KMS-11 (cell line): ENCODE measurements around the gene MACROH2A1.

Experiments
- H2AFZ ChIP-seq: fragments of 200-600 bp; sonication (generic); 2 replicates; pipeline ENCODE4 v1.6.1; 2016; ENCODE audit warnings: antibody characterized with exemption, mixed run types, low read depth
- H3K27ac ChIP-seq: fragments of 200-600 bp; sonication (generic); 2 replicates; pipeline ENCODE4 v1.6.1; 2016; ENCODE audit warnings: mild to moderate bottlenecking, mixed run types
- H3K27me3 ChIP-seq: fragments of 200-600 bp; sonication (generic); 2 replicates; pipeline ENCODE4 v1.6.1; 2017; ENCODE audit warnings: mild to moderate bottlenecking, low read depth, mixed run types, moderate library complexity; ENCODE audit not compliant: insufficient read depth
- H3K36me3 ChIP-seq: fragments of 200-600 bp; sonication (generic); 2 replicates; pipeline ENCODE4 v1.6.1; 2017; ENCODE audit warnings: mild to moderate bottlenecking, mixed run types; ENCODE audit not compliant: insufficient read depth
- H3K4me1 ChIP-seq: fragments of 200-600 bp; sonication (generic); 2 replicates; pipeline ENCODE4 v1.6.1; 2016; ENCODE audit warnings: mild to moderate bottlenecking, low read depth, mixed run types; ENCODE audit not compliant: poor library complexity, severe bottlenecking
- H3K4me2 ChIP-seq: fragments of 200-600 bp; sonication (generic); 2 replicates; pipeline ENCODE4 v1.7.0; 2016; ENCODE audit warnings: mild to moderate bottlenecking, mixed run types
- H3K4me3 ChIP-seq: fragments of 200-600 bp; sonication (generic); IDR thresholded peaks from 2 replicates; pipeline ENCODE4 v1.6.1; 2017; ENCODE audit warnings: low read depth, low read length, mixed read lengths; ENCODE audit not compliant: insufficient read depth
- H3K79me2 ChIP-seq: fragments of 200-600 bp; sonication (generic); 2 replicates; pipeline ENCODE4 v1.6.1; 2016; ENCODE audit warnings: low read depth, mixed run types; ENCODE audit not compliant: insufficient read depth
- H3K9ac ChIP-seq: fragments of 200-600 bp; sonication (generic); 2 replicates; pipeline ENCODE4 v1.6.1; 2016; ENCODE audit warnings: mild to moderate bottlenecking, mixed run types
- H4K20me1 ChIP-seq: fragments of 200-600 bp; sonication (generic); 2 replicates; pipeline ENCODE4 v1.6.1; 2016; ENCODE audit warnings: mild to moderate bottlenecking, mixed run types; ENCODE audit not compliant: insufficient read depth
- CTCF ChIP-seq: fragments of 200-600 bp; sonication (generic); conservative IDR thresholded peaks from 2 replicates; pipeline ENCODE4 v1.6.1; 2017; ENCODE audit warnings: low read depth, mild to moderate bottlenecking, antibody characterized with exemption, low read length, moderate library complexity, mixed read lengths

The MACROH2A1 gene

GRCh38 chr5:135437422-135437795 lies 38.4 kb upstream of the MACROH2A1 start:
- Histone ChIP-seq H3K27ac (no peak overlapping the region), H3K4me2 (no peak overlapping the region), H3K9ac (no peak overlapping the region), H3K4me1 (no peaks in the 10 kb centered on the region), H3K79me2 (no peaks in the 10 kb centered on the region), H3K4me3 (no peak overlapping the region), H3K36me3 (no peaks in the 10 kb centered on the region), H4K20me1 (no peaks in the 10 kb centered on the region), H2AFZ (no peak overlapping the region), H3K27me3 (no peaks in the 10 kb centered on the region)
- no peak for TF ChIP-seq CTCF

- H4K20me1 ChIP-seq, result no peaks in the 10 kb centered on the region
- TF ChIP-seq CTCF, result no peak
- H3K9ac ChIP-seq, result no peak overlapping the region
- no peak overlapping the region for H3K4me3 ChIP-seq
- no peaks in the 10 kb centered on the region for H3K79me2 ChIP-seq
- no peaks in the 10 kb centered on the region for H3K27me3 ChIP-seq
- no peaks in the 10 kb centered on the region for H3K36me3 ChIP-seq
- H2AFZ ChIP-seq, result no peak overlapping the region
- no peak overlapping the region for H3K27ac ChIP-seq
- H3K4me2 ChIP-seq, result no peak overlapping the region
- H3K4me1 ChIP-seq, result no peaks in the 10 kb centered on the region
These were observed 38.0 kb upstream of the MACROH2A1 start for GRCh38 chr5:135436951-135437418.

- no peaks in the 10 kb centered on the region for H3K79me2 ChIP-seq
- no peak overlapping the region for H3K27ac ChIP-seq
- no peak overlapping the region for H2AFZ ChIP-seq
- H3K9ac ChIP-seq, result no peak overlapping the region
- no peaks in the 10 kb centered on the region for H3K4me1 ChIP-seq
- H3K27me3 ChIP-seq, result no peaks in the 10 kb centered on the region
- no peaks in the 10 kb centered on the region for H4K20me1 ChIP-seq
- no peak overlapping the region for H3K4me2 ChIP-seq
- TF ChIP-seq CTCF, result no peak
- H3K36me3 ChIP-seq, result no peaks in the 10 kb centered on the region
- no peak overlapping the region for H3K4me3 ChIP-seq
These were observed 36.7 kb upstream of the MACROH2A1 start for GRCh38 chr5:135435467-135436330.

GRCh38 chr5:135434591-135435466 lies 35.8 kb upstream of the MACROH2A1 start:
- Histone ChIP-seq H3K36me3 (no peaks in the 10 kb centered on the region), H3K4me1 (no peaks in the 10 kb centered on the region), H4K20me1 (no peaks in the 10 kb centered on the region), H2AFZ (no peak overlapping the region), H3K27ac (no peak overlapping the region), H3K4me2 (no peak overlapping the region), H3K79me2 (no peaks in the 10 kb centered on the region), H3K4me3 (no peak overlapping the region), H3K27me3 (no peaks in the 10 kb centered on the region), H3K9ac (no peak overlapping the region)
- TF ChIP-seq CTCF, result no peak
